ENCODE measurements around the gene TMEM119. TPM values are rescaled to one million over a fixed set of nuclear protein-coding genes. Genes with fewer than 3 reads are reported as not detected.

Gene TMEM119
- total RNA-seq, 2 donors from 2014 or later: 7.2 to 8.8 TPM

GRCh38 chr12:108599541-108599940 is 1.7 kb upstream of the TMEM119 start:
- H3K27me3 ChIP-seq: no peaks in the 10 kb centered on the region
- no peaks in the 10 kb centered on the region for H3K36me3 ChIP-seq
- no peaks in the 10 kb centered on the region for H3K9me3 ChIP-seq
- TF ChIP-seq CTCF (IDR thresholded peaks at IDR 0.05): no peak
- H3K27ac ChIP-seq: no peak overlapping the region
- H3K9ac ChIP-seq (ENCODE audit: low read depth in 2 of 2, low read length in 2 of 2): no peak overlapping the region
- H3K4me3 ChIP-seq: no peak overlapping the region
- H3K4me1 ChIP-seq: no peaks in the 10 kb centered on the region
- intact Hi-C loops (cut with DNase I): no loop called here
- DNase-seq: no peak

DNA sequence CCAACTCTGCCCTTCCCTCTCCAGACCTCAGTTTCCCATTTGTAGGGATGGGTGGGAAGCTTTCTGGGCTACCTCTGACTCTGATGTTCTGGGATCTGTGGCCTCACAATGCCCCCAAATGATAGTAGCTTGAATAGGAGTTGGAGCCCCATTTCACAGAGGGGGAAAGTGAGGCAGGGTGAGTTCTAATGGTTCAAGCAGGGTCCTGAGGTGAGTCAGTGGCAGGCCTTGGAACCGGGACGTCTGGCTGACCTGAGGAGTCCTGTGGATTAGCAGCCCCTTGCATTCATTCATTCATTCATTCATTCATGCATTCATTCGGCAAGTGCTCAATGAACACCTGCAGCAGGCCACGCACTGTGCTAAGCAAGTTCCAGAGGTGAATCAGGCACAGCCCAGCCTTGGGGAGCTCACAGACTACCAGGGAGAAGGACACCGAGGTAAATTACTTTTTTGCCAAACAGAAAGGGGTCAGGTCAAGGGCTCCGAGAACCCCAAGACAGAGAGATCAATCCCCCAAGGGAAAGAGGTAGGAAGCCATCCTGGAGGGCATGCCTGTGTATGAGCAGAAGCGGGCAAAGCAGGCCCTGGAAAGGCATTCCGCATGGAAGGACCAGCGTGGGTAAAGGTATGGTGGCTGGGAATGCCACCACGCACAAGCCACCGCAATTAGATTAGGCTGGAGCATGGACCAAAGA is 818 bp upstream of the TMEM119 start:
- H3K9ac ChIP-seq (ENCODE audit: low read depth in 2 of 2, low read length in 2 of 2): peak overlapping the region in 1 of 2 donors; percentile 34
- H3K4me1 ChIP-seq: no peaks in the 10 kb centered on the region
- H3K9me3 ChIP-seq: no peaks in the 10 kb centered on the region
- peak overlapping the region; percentile 47 for H3K27ac ChIP-seq
- H3K27me3 ChIP-seq: no peaks in the 10 kb centered on the region
- H3K4me3 ChIP-seq: no peak overlapping the region
- no peak for DNase-seq
- intact Hi-C loops (cut with DNase I): no loop called here
- no peaks in the 10 kb centered on the region for H3K36me3 ChIP-seq
- no peak for TF ChIP-seq CTCF (IDR thresholded peaks at IDR 0.05)

DNA sequence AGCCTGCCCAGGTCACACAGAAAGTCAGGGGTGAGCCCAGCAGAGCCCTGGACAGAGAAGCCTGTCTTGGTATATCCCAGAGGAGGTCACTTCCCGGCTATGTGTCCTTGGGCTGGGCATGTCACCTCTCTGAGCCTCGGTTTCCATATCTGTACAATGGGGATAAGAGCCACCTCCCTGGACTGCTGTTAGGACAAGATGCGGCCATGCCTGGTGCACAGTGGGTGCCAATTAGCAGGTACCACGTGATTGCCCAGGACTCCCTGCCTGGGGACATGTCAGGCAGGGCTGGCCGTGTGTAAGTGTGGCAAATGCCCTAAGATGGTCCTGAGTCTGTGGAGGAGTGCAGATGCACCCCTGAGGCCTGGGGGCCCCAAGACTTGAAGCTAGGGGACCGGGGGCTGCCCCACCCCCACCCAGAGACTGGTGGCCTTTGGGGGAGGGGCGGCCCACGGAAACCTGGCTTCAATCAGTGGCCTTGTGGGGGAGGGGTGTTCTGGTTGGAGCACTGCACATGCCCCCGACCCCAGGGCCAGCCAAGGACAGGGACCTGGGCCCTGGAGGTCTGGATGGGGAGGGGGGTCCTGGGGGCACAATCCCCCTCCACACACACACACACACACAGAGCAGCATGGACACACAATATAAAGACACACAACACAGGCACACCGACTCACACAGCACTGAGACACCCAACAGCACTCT is 878 bp downstream of the TMEM119 start:
- intact Hi-C loops (cut with DNase I): no loop called here
- Histone ChIP-seq H3K36me3 (no peaks in the 10 kb centered on the region), H3K27ac (peak overlapping the region; percentile 17), H3K4me1 (no peaks in the 10 kb centered on the region), H3K4me3 (peak overlapping the region; percentile 13), H3K9me3 (no peaks in the 10 kb centered on the region), H3K27me3 (no peaks in the 10 kb centered on the region), H3K9ac (ENCODE audit: low read depth in 2 of 2, low read length in 2 of 2) (peak overlapping the region in 1 of 2 donors; percentile 50)
- DNase-seq: no peak
- TF ChIP-seq CTCF (IDR thresholded peaks at IDR 0.05): no peak

DNA sequence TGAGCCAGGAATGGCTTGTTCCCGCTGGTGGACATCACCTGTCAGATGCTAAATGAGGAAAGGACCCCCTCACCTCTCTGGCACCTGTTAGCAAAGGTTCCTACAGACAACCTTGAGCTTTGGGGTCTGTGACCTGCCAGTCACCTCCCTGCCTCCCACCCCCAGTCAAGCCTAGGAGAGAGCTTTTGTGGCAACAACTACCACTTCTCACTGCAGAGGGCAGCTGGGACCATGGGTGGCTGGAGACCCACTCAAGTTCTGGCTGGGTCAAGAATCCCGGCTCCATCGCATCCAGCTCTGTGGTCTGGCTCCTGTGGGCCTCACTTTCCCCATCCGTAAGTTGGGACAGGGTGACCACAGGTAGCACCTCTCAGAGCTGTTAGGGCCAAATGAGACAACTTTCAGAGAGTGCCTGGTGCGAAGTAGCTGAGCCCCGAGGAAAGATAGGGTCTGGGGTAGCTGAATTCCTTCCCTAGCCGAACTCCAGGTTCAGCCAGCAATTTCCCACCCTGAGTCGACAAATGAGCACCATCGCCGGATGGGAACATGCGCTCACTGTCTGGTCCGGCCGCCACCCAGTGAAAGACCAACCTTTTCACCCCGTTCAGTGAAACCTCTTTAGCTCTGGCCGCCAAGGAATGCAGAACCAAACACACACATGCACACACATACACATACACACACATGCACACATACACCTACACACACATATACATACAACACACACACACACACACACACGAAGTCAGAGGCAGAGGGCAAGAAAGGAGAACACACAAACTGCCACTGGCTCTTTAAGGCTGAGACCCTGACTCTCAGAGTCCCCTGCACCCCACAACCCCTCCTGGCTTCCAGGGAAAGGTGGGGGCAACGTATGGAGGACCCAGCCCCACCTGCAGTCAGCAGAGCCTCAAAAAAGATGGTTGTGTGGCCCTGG is 1.9 kb downstream of the TMEM119 start:
- no peaks in the 10 kb centered on the region for H3K9me3 ChIP-seq
- H3K27me3 ChIP-seq: no peaks in the 10 kb centered on the region
- peak overlapping the region; percentile 21 to 50 for H3K9ac ChIP-seq (ENCODE audit: low read depth in 2 of 2, low read length in 2 of 2)
- peak overlapping the region; percentile 13 for H3K4me3 ChIP-seq
- H3K4me1 ChIP-seq: no peaks in the 10 kb centered on the region
- DNase-seq: no peak
- intact Hi-C loops (cut with DNase I): no loop called here
- TF ChIP-seq CTCF (IDR thresholded peaks at IDR 0.05): no peak
- H3K36me3 ChIP-seq: no peaks in the 10 kb centered on the region
- no peak overlapping the region for H3K27ac ChIP-seq

DNA sequence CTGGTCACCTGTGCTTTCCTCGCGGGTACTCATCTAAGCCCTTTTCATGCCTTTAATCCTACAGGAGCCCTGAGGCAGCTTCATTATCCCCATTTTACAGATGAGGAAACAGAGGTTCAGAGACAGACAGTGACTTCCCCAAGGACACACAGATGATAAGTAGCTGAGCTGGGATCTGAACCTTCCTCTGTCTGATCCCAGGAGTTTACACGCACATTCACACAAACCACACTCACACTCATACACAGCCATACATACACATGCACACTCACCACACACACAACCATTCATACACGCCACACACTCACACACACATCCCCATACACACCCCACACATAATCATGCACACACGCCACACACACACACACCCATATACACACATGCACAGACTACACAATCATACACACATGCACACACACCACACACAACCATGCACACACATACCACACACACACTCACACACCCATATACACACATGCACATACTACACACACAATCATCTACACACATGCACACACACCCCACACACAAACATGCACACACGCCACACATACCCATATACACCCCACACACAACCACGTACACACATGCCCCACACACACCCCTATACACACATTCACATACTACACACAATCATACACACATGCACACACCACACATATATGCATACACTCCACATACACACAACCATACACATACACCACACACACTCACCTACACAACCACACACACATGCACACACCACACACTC is 2.7 kb downstream of the TMEM119 start:
- TF ChIP-seq CTCF (IDR thresholded peaks at IDR 0.05): no peak
- Histone ChIP-seq H3K36me3 (no peaks in the 10 kb centered on the region), H3K27me3 (no peaks in the 10 kb centered on the region), H3K4me1 (no peaks in the 10 kb centered on the region), H3K27ac (no peak overlapping the region), H3K4me3 (no peak overlapping the region), H3K9ac (ENCODE audit: low read depth in 2 of 2, low read length in 2 of 2) (peak overlapping the region in 1 of 2 donors; percentile 24), H3K9me3 (no peaks in the 10 kb centered on the region)
- DNase-seq: no peak
- intact Hi-C loops (cut with DNase I): no loop called here
